Glomerular endothelial cell (primary cell): Measurements from ENCODE around the gene PXDC1. TPM values are rescaled to one million over a fixed set of nuclear protein-coding genes. Genes with fewer than 3 reads are reported as not detected.
"Not testable (repeated sequence)": the region's sequence is repeated elsewhere in the genome, so short reads cannot be mapped to it uniquely, and the experiment has no call there.

ENCODE experiments used
- DNase-seq: peaks from one replicate; pipeline ENCODE4 v3.0.0-alpha.2; 2011; ENCODE audit warnings: low read depth, low spot score; ENCODE audit errors: extremely low read depth
- total RNA-seq: library from RNA; depleted of rRNA; stranded (reverse); fragments of >200 nt; gene quantifications from 2 replicates; pipeline ENCODE4 v1.2.3, GENCODE V29; 2015

PXDC1 gene
- total RNA-seq, 1 donor from 2014 or later, result 257 TPM

- no peak for DNase-seq
These were observed 32.9 kb upstream of the PXDC1 start for GRCh38 chr6:3784423-3784822.

- no peak for DNase-seq
These were observed 31.6 kb upstream of the PXDC1 start for GRCh38 chr6:3782876-3783832.

- no peak for DNase-seq
These were observed 30.0 kb upstream of the PXDC1 start for GRCh38 chr6:3781504-3781903.

- no peak for DNase-seq
These were observed 28.0 kb upstream of the PXDC1 start for GRCh38 chr6:3779574-3779849.

- DNase-seq, result no peak
These were observed 27.4 kb upstream of the PXDC1 start for GRCh38 chr6:3778701-3779573.

GRCh38 chr6:3777730-3778461, 26.4 kb upstream of the PXDC1 start:
- DNase-seq, result no peak

GRCh38 chr6:3776881-3777507, 25.5 kb upstream of the PXDC1 start:
- DNase-seq, result no peak

GRCh38 chr6:3775847-3776246, 24.3 kb upstream of the PXDC1 start:
- DNase-seq, result no peak

GRCh38 chr6:3775386-3775785, 23.9 kb upstream of the PXDC1 start:
- DNase-seq, result no peak

GRCh38 chr6:3773678-3774298, 22.3 kb upstream of the PXDC1 start:
- DNase-seq, result no peak

- not testable (repeated sequence) for DNase-seq
These were observed 20.9 kb upstream of the PXDC1 start for GRCh38 chr6:3772127-3772999.

- DNase-seq, result no peak
These were observed 20.0 kb upstream of the PXDC1 start for GRCh38 chr6:3771407-3772011.

- no peak for DNase-seq
These were observed 18.7 kb upstream of the PXDC1 start for GRCh38 chr6:3770023-3770720.

- DNase-seq, result no peak
These were observed 18.1 kb upstream of the PXDC1 start for GRCh38 chr6:3769610-3770009.

- DNase-seq, result no peak
These were observed 17.0 kb upstream of the PXDC1 start for GRCh38 chr6:3768502-3768901.

GRCh38 chr6:3767483-3767882, 16.0 kb upstream of the PXDC1 start:
- DNase-seq, result not testable (repeated sequence)

GRCh38 chr6:3766214-3766613, 14.7 kb upstream of the PXDC1 start:
- DNase-seq, result no peak

- DNase-seq, result no peak
These were observed 13.9 kb upstream of the PXDC1 start for GRCh38 chr6:3765415-3765814.
